OCI-LY1 (cell line): ENCODE measurements around the gene GVQW3.
"Not testable (repeated sequence)": the region's sequence is repeated elsewhere in the genome, so short reads cannot be mapped to it uniquely, and the experiment has no call there.

Source experiments
- CTCF ChIP-seq: fragments of 200-600 bp; sonication (generic), shearing (Covaris generic); IDR thresholded peaks from 2 replicates; pipeline ENCODE4 v1.5.1; 2017; ENCODE audit warnings: mild to moderate bottlenecking, antibody characterized with exemption, low read length, moderate library complexity, mixed read lengths
- EZH2 ChIP-seq: fragments of 200-600 bp; sonication (generic), shearing (Covaris generic); IDR thresholded peaks from 2 replicates; pipeline ENCODE4 v1.8.0; 2017; ENCODE audit warnings: borderline replicate concordance, mixed run types, mild to moderate bottlenecking, antibody characterized with exemption, low read length, moderate library complexity, mixed read lengths

- TF ChIP-seq CTCF, EZH2: not testable (repeated sequence)
These were observed 20.4 kb downstream of the GVQW3 start for GRCh38 chr11:76401484-76401883.
